ENCODE measurements around the gene IGSF21.
"Not testable (repeated sequence)": the region's sequence is repeated elsewhere in the genome, so short reads cannot be mapped to it uniquely, and the experiment has no call there.

Gene IGSF21

DNA sequence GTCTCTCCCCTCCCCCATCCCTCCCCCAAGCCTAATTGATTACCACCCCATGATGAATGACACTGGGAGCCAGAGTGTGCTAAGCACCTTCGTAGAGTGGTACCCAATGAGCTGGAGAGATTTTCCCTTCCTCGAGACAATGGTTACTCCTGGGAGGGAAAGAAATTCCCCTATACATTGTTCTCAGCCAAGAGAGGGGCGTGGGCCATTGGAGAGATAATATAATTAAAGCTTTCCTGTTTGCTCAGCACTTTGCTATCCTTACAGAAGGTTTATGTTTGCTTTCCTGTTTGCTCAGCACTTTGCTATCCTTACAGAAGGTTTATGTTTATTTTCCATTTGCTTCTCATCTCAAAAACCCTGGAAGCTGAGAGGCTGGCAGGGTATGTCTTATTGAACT, 247.0 kb downstream of the IGSF21 start:
- no peak for DNase-seq (ENCODE audit: low read depth in 2 of 2)

DNA sequence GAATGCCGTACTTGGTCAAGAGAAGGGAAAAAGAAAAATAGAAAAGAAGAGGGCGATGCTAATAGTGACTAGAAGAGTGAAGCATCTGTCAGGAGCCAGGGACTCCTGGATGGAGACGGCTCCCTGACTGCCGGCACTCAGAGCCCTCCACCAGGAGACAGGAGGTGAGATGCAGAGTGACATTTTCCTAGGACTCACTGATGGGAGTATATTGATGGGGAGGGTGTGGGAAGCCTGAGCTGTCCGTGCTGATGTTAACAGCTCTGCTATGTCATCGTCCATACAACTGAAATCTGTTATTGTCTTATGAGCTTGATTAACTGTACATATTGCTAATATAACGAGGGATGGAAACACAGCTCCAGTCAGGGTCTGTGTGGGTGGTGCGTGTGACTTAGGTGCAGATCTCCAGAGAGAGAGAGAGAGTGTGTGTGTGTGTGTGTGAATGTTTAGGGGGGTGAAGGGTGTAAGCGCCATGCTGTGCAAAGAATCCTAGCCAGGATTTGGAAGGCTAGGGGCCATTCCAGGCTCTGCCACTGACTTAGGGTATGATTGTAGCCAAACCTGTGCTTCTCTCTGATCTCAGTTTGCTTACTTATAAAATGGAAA, 250.1 kb downstream of the IGSF21 start:
- no peak for DNase-seq (ENCODE audit: low read depth in 2 of 2)

DNA sequence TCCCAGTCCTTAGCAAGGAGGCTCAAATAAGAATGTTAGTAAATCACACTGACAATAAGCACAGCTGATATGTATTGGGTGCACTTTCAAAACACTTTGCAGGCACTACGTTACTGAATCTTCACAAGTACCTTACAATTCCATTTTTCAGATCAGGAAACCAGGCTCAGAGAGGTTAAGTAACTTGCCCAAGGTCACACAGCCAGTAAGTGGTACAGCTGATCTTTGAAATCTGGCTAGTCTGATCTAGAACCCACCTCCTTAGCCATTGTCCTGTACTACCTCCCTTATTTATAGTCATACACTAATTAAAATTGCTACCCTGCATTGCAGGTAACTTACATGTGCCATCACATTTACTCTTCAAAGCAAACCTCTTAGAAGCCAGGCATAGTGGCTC, 251.0 kb downstream of the IGSF21 start:
- DNase-seq (ENCODE audit: low read depth in 2 of 2) = no peak

DNA sequence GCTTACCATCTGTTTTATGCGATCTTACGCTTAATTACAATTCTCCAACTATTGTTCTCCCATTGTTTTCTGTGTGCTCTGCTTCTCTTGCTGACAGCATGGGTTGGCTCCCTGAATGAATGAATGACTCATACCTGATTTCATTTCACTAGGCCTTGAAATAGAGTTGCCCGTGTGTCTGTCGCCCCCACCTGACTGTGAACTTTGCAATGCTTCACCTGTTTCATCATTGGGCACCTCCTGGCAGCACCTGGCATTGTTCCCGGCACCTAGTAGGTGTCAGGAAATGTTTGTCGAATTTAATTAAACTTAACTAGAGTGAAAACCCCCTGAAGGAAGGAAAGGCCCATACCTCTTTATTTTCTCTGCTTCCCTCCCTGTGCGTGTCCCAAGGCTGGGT, 252.7 kb downstream of the IGSF21 start:
- DNase-seq (ENCODE audit: low read depth in 2 of 2) = no peak

DNA sequence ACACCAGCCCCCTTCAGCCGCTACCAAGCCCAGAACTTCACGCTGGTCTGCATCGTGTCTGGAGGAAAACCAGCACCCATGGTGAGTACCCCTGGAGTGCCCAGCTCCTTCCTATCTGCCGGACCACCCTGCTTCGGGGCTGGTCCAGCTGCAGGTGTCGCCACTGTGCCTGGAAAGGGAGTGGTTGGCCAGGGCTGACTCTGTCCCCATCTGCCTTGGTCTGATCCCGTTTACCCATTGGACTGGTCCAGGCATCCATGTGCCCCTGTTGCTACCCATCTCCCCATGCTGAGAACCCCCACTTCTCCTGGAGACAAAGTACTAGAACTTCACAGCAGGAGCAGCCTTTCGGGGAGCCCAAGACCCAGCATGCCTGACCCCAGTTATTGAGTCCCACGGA, 254.6 kb downstream of the IGSF21 start:
- DNase-seq (ENCODE audit: low read depth in 2 of 2) = no peak

DNA sequence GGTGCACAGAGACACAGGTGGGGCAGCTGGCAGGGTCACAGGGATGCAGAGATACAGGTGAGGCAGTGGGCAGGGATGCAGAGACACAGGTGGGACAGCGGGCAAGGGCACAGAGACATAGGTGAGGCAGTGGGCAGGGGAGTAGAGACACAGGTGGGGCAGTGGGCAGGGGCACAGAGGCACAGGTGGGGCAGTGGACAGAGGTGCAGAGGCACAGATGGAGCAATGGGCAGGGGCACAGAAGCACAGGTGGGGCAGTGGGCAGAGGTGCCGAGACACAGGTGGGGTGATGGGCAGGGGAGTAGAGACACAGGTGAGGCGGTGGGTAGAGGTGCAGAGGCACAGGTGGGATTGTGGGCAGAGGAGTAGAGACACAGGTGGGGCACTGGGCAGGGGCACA, 255.8 kb downstream of the IGSF21 start:
- no peak for DNase-seq (ENCODE audit: low read depth in 2 of 2)

DNA sequence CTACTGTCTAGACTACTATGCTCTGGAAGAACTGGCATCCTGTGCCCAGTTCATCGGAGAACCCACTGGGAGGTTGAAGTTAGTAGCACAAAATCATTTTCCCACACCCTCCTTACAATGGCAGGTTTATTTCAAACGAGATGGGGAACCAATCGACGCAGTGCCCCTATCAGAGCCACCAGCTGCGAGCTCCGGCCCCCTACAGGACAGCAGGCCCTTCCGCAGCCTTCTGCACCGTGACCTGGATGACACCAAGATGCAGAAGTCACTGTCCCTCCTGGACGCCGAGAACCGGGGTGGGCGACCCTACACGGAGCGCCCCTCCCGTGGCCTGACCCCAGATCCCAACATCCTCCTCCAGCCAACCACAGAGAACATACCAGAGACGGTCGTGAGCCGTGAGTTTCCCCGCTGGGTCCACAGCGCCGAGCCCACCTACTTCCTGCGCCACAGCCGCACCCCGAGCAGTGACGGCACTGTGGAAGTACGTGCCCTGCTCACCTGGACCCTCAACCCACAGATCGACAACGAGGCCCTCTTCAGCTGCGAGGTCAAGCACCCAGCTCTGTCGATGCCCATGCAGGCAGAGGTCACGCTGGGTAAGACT, 257.6 kb downstream of the IGSF21 start:
- no peak for DNase-seq (ENCODE audit: low read depth in 2 of 2)

DNA sequence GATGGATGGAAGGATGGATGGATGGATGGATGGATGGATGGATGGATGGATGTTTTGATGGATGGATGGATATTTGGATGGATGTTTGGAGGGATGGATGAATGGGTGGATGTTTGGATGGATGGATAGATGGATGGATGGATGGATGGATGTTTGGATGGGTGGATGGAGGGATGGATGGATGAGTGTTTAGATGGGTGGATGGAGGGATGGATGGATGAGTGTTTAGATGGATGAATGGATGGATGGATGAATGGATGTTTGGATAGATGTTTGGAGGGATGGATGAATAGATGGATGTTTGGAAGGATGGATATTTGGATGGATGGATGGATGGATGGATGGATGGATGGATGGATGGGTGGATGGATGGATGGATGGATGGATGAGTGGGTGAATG, 264.9 kb downstream of the IGSF21 start:
- DNase-seq (ENCODE audit: low read depth in 2 of 2) = not testable (repeated sequence)

DNA sequence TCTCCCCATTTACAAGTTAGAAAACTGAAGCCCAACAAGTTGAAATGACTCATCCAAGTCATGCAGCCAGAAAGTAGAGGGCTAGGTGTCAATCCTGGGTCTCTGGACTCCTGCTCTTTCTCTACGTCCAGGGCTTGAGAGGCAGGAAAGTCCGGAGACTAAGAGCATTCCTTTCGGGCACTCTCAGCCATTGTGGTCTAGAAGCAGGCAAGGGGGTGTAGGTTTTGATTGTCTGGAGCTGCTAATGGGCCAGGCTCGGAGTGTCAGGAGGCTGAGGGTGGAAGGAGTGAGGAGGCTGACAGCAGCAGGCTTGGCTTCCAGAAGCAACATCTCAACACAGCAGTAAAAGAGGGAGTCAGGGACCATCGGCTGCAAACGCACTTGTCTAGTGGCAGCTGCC, 265.6 kb downstream of the IGSF21 start:
- DNase-seq (ENCODE audit: low read depth in 2 of 2) = no peak

DNA sequence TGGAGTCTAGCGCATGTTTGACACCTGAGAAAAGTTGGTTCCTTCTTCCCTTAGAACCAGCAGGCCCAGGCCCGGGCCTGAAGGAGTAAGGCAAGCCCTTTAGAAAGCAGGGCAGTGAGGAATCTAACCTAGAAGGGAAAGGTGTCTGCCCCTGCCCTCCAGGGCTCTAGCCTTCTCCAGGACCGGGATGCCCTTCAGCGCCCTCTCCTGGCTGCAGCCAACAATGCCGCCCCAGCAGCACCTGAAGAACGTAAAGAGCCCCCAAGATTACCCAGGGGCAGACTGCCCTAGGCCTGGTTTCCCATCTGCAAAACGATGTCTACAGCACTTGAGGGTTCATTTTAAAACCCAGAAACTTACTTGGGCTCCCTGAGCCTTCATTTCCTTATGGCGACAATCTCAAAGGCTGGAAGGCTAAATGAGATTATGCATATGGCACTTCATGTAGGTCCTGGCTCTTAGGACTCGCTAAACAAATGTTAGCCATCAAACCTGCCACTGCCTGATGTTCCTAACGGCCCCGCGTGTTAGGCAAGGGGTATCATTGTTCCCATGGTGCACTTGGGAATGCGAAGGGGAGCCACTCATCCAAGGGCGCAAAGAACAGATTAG, 266.4 kb downstream of the IGSF21 start:
- DNase-seq (ENCODE audit: low read depth in 2 of 2) = no peak

DNA sequence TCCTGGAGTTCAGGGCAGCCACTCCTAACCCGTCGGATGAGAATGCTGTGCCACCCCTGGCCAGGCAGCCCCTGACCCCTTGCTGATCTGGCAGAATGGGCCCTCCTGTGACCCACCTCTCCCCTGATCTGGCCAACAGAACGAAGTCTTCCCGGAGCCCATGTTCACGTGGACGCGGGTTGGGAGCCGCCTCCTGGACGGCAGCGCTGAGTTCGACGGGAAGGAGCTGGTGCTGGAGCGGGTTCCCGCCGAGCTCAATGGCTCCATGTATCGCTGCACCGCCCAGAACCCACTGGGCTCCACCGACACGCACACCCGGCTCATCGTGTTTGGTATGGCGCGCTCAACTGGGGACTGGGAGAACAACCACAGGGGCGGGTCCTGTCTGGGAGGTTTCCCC, 269.1 kb downstream of the IGSF21 start:
- no peak for DNase-seq (ENCODE audit: low read depth in 2 of 2)

DNA sequence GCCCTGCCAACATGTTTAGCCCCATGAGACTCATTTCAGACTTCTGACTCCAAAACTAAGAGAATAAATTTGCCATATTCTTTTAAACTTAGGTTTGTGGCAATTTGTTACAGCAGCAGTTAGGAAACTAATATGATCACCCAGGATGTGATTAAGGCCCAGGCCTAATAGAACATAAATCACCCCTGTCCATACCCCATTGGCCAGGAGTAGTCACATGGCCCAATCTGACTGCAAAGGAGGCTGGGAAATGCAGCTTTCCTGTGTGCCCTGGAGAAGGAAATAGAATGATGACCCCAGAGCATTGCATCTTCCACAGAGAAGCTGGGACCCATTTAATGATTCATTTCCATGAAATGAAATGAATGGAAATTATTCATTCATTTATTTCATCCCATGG, 272.7 kb downstream of the IGSF21 start:
- no peak for DNase-seq (ENCODE audit: low read depth in 2 of 2)

DNA sequence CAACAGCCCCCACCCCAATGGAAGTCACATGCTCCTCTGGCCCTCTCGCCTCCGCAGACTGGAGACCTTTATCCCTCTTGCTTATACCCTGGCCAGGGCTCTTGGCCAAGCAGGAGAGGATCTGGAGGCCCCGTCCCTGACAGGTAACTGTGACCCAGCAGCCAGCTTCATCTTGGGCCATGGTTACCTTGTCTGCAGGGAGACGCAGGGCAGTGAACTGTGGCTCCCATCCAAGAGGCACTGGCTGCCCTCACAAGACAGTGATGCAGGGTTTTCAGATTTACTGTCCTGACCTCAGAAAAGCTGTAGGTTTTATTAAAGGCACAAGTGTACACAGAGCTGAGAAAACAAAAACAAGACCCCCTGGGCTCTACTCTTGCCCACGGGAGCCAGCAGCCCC, 276.5 kb downstream of the IGSF21 start:
- no peak for DNase-seq (ENCODE audit: low read depth in 2 of 2)

DNA sequence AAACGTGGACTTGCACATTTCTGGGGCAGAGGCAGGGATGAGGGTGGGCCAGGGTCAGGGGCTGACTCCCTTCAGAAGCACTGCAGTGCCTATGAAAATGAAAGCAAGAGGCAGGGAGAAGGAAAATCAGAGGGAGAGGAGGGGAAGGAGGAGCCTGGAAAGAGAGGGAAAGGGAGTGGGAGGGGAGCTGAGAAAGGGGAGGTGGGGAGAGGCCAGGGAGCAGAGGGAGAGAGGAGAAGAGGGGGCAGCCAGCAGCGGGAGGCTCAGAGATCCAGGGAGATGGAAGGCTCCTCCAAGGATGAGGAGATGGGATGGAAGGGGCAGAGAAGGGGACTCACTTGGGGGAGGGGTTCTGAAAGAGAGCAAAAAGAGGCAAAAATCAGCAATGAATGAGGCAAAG, 276.9 kb downstream of the IGSF21 start:
- DNase-seq (ENCODE audit: low read depth in 2 of 2) = no peak

DNA sequence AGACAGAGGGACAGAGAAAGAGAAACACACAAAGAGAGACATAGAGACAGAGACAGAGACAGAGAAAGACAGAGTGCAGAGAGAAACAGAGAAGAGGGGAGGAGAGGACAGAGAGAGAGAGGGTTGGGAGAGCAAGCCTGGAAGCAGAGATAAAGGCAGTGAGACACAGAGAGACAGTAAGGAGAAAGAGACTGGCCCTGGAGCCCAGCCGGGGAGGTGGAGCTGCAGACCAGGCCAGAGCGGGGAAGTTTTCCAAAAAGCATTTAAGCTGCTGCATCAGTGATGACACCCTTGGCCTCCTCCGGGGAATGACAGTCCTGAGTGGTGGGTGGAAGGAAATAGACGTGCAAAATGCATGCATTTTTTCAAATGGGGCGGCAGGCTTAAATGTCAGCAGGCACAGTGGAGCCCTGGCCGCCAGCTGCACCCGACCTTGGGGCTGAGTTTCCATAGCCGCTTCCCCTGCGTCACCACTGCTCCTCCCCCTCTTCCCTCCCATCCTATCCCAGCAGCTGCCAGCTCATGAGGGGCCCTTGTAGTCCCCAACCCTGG, 277.7 kb downstream of the IGSF21 start:
- DNase-seq (ENCODE audit: low read depth in 2 of 2) = no peak

DNA sequence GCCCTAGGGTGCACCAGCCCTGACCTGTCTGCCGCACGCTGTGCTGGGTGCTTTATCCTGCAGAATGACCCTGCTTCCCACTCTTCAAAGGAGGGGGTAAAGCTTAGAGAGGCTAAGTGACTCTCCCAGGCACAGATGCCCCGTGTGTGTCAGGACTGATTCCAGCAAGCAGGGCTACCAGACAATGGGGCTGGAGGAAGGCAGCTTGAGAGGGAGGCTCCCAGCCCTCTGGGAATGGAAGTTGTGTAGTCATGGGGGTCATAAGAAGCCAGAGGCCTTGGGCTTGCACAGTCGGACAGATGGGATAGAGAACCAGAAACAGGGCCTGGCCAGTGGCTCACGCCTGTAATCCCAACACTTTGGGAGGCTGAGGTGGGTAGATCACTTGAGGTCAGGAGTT, 279.0 kb downstream of the IGSF21 start:
- no peak for DNase-seq (ENCODE audit: low read depth in 2 of 2)

DNA sequence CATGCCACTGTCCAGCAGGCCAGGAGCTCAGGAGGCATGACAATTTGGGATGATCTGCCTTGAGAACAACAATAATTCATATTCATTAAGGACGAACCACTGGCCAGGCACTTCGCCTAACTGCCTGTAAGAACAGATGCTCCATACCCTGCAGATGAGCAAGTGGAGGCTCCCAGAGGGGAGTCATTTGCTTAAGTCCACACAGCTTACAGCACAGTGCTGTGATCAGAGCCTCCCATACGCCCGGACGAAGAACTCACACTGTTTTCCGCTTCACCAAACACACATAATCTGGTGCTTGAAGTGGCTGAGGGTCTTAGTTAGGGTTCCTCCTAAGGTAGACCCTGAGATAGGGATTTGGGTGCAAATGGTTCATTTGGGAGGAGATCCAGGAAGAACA, 279.7 kb downstream of the IGSF21 start:
- no peak for DNase-seq (ENCODE audit: low read depth in 2 of 2)

DNA sequence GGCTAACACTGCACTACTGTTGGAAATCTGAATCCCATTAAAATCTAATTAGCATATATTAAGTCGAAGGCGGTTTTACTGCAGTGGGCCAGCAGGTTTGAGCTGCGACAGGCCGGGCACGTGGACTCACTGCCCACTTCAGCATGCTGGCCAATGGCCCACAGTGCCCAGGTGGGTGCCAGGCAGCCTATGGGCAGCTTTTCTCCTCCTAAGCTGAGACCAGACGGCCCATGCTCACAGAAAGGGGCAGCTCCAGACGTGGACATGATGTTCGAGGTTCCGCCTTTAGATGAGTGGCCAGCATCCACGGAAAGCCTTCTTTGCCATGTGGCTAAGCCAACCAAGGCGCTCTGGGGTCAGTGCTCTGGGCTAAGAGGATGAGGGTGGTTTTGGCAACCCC, 283.4 kb downstream of the IGSF21 start:
- DNase-seq (ENCODE audit: low read depth in 2 of 2) = no peak

DNA sequence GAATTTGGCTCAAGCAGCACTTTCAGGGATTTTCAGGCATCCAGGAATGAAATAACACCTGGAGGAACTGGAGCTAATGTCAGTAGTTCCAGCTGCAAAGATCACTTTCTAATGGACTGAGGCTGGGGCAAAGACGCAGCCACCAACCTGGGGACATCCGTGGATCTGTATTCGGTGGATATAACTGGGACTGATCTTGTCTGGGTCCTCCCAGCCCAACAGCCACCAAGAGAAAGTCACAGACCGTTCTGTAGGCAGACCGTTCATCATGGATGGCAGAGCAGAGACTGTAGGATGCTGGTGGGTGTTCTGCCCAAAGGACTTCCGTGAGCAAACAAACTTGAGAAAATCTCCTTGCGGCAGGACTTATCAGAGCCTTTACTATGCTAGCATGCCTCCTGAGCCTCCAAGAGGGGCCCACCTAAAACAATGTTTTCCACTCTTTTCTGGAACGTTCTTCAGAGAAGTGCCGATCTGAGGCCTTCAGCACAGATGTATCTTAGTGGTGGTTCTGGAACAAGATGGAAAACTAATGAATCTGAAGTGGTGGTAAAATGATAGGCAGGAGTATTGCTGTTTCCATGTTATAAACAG, 287.1 kb downstream of the IGSF21 start:
- DNase-seq (ENCODE audit: low read depth in 2 of 2) = no peak

DNA sequence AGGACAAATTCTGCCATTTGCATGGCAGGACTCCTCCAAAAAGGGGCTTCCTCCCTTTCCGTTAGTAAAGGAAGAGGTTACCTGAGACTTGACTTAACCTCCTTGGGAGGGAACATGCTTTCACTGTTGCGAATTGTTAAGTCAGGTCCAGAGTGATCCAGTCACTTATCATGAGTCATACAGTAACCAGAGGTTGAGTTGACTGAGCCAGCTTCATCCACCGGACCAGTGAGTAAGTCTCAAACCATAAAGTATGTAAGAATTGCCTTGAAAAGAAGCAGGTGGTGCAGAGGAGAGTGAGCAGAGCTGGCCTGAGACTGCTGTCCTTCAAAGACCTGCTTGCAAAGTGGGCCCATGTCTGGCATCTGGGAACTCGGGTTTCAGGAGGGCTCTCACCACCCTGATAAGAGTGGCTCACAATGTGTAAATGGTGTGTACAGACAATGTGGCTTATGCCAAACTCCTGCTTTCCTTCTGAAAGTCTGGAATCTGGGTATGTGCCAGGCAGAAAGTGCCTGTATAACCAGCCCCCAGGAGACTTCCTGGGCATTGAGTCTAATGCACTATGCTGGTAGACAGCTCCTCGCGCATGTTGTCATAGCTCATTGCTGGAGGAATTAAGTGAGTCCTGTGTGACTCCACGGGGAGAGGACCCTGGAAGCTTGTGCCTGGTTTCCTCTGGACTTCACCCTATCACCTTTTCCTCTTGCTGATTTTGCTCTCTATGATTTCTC, 288.8 kb downstream of the IGSF21 start:
- DNase-seq (ENCODE audit: low read depth in 2 of 2) = no peak

DNA sequence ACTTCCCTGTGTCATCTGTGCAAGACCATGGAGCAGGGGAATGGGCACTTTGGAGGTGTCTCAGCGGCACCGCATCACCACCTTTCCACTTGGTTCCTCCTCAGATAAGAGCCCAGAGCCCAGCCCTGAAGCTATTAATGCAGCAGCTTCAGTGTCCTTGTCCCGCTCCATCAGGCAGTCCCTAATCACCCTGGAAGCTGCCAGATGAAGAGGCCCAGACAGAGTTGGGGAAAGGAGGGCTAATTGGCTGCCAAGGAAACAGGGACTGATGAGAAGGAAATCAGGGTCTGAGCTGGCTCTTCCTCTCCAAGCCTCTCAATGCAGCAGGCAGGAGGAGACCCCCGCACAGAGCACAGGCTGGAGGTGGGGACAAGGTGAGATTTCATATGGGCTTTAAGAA, 290.0 kb downstream of the IGSF21 start:
- no peak for DNase-seq (ENCODE audit: low read depth in 2 of 2)

DNA sequence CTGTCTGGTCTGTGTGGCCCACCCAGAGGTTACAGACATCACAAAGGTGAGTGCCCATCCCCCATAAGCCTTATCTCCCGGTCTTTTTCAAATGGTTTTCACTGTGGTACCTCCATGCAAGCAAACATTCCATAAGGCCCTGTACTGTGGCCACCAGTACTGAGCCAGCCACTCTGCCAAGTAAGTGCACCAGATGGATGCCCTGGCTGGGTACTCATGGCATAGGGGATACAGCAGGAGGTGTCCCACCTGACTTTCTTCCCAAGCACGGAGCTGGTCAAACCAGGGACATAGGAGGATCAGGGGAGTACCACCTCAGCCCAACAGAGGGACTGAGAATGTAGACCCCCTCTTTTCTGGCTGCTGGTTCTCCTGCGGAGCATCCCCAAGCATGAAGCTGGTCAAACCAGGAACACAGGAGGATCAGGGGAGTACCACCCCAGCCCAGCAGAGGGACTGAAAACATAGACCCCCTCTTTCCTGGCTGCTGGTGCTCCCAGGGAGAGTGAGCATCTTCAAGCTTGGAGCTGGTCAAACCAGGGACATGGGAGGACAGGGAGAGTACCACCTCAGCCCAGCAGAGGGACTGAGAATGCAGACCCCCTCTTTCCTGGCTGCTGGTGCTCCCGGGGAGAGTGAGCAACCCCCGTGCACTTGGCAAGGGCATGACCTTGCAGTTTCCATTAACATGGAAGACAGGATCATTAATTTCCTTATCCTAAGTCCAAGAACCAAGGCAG, 291.4 kb downstream of the IGSF21 start:
- no peak for DNase-seq (ENCODE audit: low read depth in 2 of 2)

All from stimulated activated CD4-positive, alpha-beta T cell treated with anti-CD3 and anti-CD28 coated beads, Interleukin-12 subunit alpha, Interleukin-12 subunit beta, amount 100 ng/mL, for 24 hours (primary cell).